Large intestine (tissue), 3 donors: ENCODE results near the gene SREBF2. TPM values are rescaled to one million over a fixed set of nuclear protein-coding genes. Genes with fewer than 3 reads are reported as not detected.

ENCODE experiments used
- DNase-seq, 2 donors: peaks; one replicate each; pipeline versions ENCODE4 v3.0.0 to v3.0.0-alpha.2; 2013
- H3K27ac ChIP-seq: one replicate; pipeline ENCODE4 v1.5.1; 2013; ENCODE audit warnings: low read length
- H3K27me3 ChIP-seq: 2 replicates; pipeline ENCODE4 v1.6.1; 2013; ENCODE audit warnings: low read length; ENCODE audit not compliant: control insufficient read depth, insufficient read depth
- H3K36me3 ChIP-seq: 2 replicates; pipeline ENCODE4 v1.6.1; 2013; ENCODE audit warnings: low read length; ENCODE audit not compliant: control insufficient read depth, insufficient read depth
- H3K4me1 ChIP-seq: one replicate; pipeline ENCODE4 v1.6.1; 2013; ENCODE audit warnings: low read length; ENCODE audit not compliant: control insufficient read depth, insufficient read depth
- H3K4me3 ChIP-seq: one replicate; pipeline ENCODE4 v1.5.1; 2013; ENCODE audit warnings: low read length
- H3K9me3 ChIP-seq: one replicate; pipeline ENCODE4 v1.6.1; 2013; ENCODE audit warnings: mild to moderate bottlenecking, low read depth, low read length, moderate library complexity; ENCODE audit not compliant: control insufficient read depth
- WGBS: methylation state at CpG from one replicate; pipeline ENCODE4 v1.1.5; 2013; ENCODE audit warnings: low lambda C conversion rate; ENCODE audit not compliant: insufficient coverage; 5-methylcytosine and 5-hydroxymethylcytosine counted together
- polyA plus RNA-seq: library from polyadenylated mRNA; unstranded; fragments of 120-200 nt; gene quantifications from one replicate; pipeline ENCODE4 v1.2.1, GENCODE V29; 2013

Gene SREBF2
- polyA plus RNA-seq, 1 donor = 73.5 TPM

DNA sequence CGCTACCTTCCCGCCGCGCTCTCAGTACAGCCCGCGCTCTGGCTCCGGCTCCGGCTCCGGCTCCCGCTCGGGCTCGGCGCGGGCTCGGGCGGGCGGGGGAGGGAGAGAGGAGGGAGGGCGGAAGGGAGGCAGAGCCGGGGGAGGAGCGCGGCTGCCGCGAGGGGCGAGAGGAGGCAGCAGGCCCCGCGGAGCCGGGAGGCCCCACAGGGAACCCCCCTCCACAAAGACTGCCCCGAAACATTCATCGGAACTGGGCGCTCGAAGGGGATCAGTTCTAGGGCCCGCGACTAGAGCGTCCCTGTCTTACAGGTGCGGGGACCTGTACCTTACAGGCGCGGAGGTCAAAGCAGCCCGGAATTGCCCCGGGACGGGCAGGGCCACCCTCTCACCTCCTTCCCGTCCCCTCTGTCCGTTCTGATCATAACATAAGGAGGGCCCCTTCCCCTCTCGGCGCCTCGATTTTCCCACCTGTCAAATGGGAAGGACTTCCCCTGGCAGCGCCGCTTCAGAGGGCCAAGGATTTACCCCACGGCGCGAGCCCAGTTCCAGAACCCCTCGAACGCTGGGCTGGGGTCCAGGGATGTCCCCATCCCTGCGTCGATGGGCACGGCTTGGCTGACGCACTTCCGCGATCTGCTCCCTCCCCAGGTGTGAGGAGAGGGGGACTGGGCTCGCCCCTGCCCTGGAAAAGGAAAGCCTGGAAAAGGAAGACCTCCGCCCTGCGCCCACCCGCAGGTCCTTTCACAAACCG lies 82.3 kb downstream of the SREBF2 start, which contains the start of gene SHISA8:
TSS of gene SHISA8 (minus strand) at position 40 of the 751 bp plus-strand sequence. CDS start 407 bp downstream, outside the sequence.
- H3K36me3 ChIP-seq = no peaks in the 10 kb centered on the region
- H3K4me1 ChIP-seq = peaks cover 20% of the 10 kb centered on the region
- peaks cover 93% of the 10 kb centered on the region for H3K27me3 ChIP-seq
- peaks cover 15% of the 10 kb centered on the region for H3K9me3 ChIP-seq
- H3K4me3 ChIP-seq = peak within 1 kb of the TSS; percentile 16
- WGBS = no CpG with 5 or more reads among the region's 63 CpGs
- DNase-seq = peak in 1 of 2 donors; percentile 63
- H3K27ac ChIP-seq = no peak within 1 kb of the TSS

GRCh38 chr22:41915786-41916493 lies 83.0 kb downstream of the SREBF2 start:
- no CpG with 5 or more reads among the region's 11 CpGs for WGBS
- Histone ChIP-seq H3K27me3 (peaks cover 91% of the 10 kb centered on the region), H3K36me3 (no peaks in the 10 kb centered on the region), H3K27ac (no peak overlapping the region), H3K4me3 (no peak overlapping the region), H3K9me3 (peaks cover 11% of the 10 kb centered on the region), H3K4me1 (peaks cover 17% of the 10 kb centered on the region)
- DNase-seq = no peak

DNA sequence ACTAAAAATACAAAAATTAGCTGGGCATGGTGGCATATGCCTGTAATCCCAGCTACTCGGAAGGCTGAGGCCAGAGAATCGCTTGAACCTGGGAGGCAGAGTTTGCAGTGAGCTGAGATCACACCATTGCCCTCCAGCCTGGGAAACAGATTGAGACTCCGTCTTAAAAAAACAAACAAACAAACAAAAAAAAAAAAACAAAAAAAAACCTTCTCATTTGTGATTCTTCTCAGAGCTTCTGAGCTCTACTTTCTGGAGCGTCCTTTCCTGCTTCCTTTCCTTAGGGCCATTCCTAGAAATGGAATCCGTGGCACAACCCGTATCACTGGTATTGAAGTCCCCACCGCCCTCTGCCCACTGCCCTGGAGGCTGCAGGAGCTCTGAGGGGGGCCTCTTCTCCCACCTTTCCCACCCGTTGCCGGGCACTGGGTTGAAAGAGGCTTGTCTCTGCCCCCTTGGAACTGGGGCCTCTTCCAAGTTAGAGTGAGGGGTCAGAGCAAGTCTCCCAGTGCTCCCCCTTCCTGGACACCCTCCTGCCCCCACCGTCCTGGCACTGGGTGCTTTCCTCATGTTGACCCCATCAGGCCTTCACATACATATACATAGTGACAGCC lies 83.9 kb downstream of the SREBF2 start:
- peaks cover 14% of the 10 kb centered on the region for H3K4me1 ChIP-seq
- H3K4me3 ChIP-seq = no peak overlapping the region
- peaks cover 11% of the 10 kb centered on the region for H3K9me3 ChIP-seq
- no peaks in the 10 kb centered on the region for H3K36me3 ChIP-seq
- WGBS = 50% methylated on average over 2 of the region's 10 CpGs
- no peak for DNase-seq
- no peak overlapping the region for H3K27ac ChIP-seq
- H3K27me3 ChIP-seq = peaks cover 82% of the 10 kb centered on the region

DNA sequence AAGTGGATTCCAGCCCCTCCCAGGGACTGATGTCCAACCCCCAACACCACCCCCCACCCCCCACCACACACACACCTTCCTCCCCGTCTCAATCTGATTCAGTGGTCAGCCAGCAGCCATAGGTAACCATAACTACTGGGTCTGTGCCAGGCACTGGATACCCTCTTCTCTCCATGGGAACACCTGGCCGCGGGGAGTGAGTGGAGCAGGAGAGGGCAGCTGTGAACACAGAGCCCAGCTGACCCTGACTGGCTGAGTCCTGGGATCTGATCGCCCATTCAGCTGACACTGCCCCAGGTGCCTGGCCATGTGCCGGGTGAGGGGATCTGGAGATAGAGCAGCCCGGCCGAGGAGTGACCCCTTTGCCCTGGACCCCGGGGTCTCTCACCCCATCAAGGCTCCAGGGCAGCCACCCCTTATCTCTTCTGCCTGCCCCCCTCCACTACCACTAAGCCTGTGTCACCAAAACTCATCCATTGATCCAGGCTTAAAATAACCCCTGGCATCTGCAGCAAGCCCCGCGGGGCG lies 84.5 kb downstream of the SREBF2 start:
- no CpG with 5 or more reads among the region's 11 CpGs for WGBS
- Histone ChIP-seq H3K36me3 (no peaks in the 10 kb centered on the region), H3K4me3 (no peak overlapping the region), H3K4me1 (peaks cover 14% of the 10 kb centered on the region), H3K27ac (no peak overlapping the region), H3K27me3 (peaks cover 76% of the 10 kb centered on the region), H3K9me3 (peaks cover 11% of the 10 kb centered on the region)
- no peak for DNase-seq

- no peaks in the 10 kb centered on the region for H3K36me3 ChIP-seq
- 100% methylated on average over 1 of the region's 23 CpGs for WGBS
- DNase-seq = no peak
- H3K27ac ChIP-seq = no peak overlapping the region
- H3K27me3 ChIP-seq = peaks cover 73% of the 10 kb centered on the region
- H3K4me1 ChIP-seq = peaks cover 14% of the 10 kb centered on the region
- no peak overlapping the region for H3K4me3 ChIP-seq
- peaks cover 11% of the 10 kb centered on the region for H3K9me3 ChIP-seq
Observed at GRCh38 chr22:41917903-41918791, 85.2 kb downstream of the SREBF2 start.

DNA sequence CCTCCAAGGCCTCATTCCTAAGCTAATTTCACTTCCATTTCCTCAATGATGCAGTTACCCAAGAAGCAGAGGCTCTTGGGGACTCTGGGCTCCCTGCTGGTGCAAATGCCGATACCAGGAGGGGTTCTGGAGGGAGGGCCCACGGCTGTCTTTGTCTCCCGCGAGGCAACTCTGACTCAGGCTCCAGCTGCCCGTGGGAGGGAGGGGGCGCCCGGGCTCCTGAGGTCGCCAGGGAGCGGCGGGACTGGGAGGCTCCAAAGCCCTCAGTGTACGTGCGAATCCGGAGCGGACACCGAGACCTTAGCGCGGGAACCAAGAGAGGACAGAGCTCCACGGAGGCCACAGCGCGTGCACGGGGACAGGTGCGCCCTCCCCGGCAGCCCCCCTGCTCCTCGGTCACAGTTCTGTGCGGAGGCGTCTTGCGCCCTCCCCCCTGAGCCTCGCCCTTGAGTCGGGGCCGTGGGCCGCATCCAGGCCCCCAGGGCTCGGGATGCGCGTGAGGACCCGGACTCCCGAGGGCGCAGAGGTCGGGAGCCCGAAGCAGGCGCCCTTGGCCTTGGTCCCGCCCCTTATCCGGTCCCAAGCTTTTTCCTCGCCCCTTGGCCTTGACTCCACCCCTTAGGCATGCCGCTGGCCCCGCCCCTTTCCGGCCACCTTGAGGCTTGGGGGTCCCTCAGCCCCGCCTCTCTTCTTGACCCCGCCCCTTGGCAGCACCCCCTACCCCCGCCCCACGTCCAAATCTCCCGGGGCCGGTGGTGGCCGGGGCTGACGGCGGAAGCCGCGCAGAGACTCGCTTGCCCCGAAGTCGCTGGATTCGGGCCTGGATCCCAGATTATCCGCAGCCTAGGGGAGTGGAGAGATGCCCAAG lies 86.7 kb downstream of the SREBF2 start:
- H3K4me3 ChIP-seq = peak overlapping the region; percentile 46
- H3K36me3 ChIP-seq = no peaks in the 10 kb centered on the region
- peak in 1 of 2 donors; percentile 53 for DNase-seq
- peaks cover 11% of the 10 kb centered on the region for H3K9me3 ChIP-seq
- no CpG with 5 or more reads among the region's 62 CpGs for WGBS
- H3K27me3 ChIP-seq = peaks cover 66% of the 10 kb centered on the region
- peak overlapping the region; percentile 42 for H3K27ac ChIP-seq
- peaks cover 14% of the 10 kb centered on the region for H3K4me1 ChIP-seq

DNA sequence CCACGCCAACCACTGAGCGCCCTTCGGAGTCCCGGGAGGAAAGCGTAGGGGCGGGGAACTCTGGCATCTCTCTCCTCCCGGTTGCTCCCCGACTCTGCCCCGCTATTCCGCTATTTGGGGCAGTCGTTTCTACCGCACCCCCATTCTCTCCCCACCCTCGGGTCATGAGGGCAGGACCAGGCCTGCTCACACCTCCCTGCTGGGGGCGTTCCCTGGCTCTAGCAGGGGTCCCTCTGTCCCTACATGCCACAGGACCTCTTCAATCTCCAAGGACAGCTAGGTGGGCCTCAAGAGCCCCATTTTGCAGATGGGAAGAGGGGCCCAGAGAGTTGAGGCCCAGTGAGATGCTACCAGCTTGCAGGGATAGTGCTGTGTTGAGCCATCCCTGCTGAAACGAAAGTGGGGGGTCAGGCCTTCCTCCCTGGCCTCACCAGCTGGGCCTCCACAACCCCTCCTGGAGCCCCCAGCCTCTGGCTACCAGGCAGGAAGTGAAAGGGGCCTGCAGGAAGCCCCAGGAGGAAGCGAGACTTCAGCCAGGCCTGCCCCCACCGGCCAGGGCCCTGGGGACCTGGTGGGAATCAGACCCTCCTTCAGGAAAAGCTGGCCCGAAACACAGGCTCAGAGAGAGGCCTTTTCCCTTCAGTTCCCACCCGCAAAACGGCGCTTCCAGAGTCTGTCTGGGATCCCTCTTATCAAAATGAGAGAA lies 87.5 kb downstream of the SREBF2 start:
- peaks cover 6% of the 10 kb centered on the region for H3K9me3 ChIP-seq
- peaks cover 67% of the 10 kb centered on the region for H3K27me3 ChIP-seq
- DNase-seq = no peak
- H3K4me3 ChIP-seq = peak overlapping the region; percentile 46
- 100% methylated on average over 1 of the region's 21 CpGs for WGBS
- H3K27ac ChIP-seq = no peak overlapping the region
- H3K4me1 ChIP-seq = peaks cover 11% of the 10 kb centered on the region
- no peaks in the 10 kb centered on the region for H3K36me3 ChIP-seq

GRCh38 chr22:41922328-41922727 lies 89.4 kb downstream of the SREBF2 start:
- no CpG with 5 or more reads among the region's 5 CpGs for WGBS
- Histone ChIP-seq H3K9me3 (peaks cover 7% of the 10 kb centered on the region), H3K4me1 (peaks cover 10% of the 10 kb centered on the region), H3K36me3 (no peaks in the 10 kb centered on the region), H3K4me3 (no peak overlapping the region), H3K27ac (no peak overlapping the region), H3K27me3 (peaks cover 63% of the 10 kb centered on the region)
- no peak for DNase-seq
